Thyroid gland (tissue), 4 donors: ENCODE results near the gene NUFIP1.

Experiments used
- CTCF ChIP-seq, 6 experiments: fragments of 200-600 bp in 3 of 6; fragments of 450-650 bp in 3 of 6; sonication (generic) in 3 of 6; IDR thresholded peaks; one replicate each; pipeline ENCODE4 v1.5.1; 2016 to 2019; ENCODE audit warnings: antibody characterized with exemption in 6 of 6, mild to moderate bottlenecking in 2 of 6, inconsistent platforms in 1 of 6, moderate library complexity in 1 of 6
- POLR2A ChIP-seq, 2 donors: fragments of 450-650 bp; IDR thresholded peaks; one replicate each; pipeline ENCODE4 v1.6.1; 2017; ENCODE audit warnings: antibody characterized with exemption in 2 of 2, mild to moderate bottlenecking in 2 of 2, moderate library complexity in 1 of 2

DNA sequence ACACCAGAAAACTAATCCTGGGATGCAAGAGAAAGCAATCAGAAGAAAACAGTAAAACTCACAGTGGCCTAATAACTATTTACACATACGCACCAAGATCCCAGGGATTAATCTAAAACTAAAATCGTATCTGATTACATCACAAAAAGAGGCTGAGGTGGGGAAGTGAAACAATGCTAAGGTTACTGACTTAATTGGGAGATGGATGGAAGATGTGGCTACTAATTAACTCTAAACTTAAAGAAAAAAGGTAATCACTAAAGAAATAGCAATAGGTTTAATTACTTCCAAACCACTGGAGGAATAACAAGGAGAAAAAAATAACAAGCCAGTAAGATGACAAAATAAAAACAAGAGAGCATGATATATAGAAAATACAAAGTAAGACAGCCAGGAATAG lies 50.4 kb downstream of the NUFIP1 start:
- TF ChIP-seq POLR2A (IDR thresholded peaks at IDR 0.05) (no peak), CTCF (IDR thresholded peaks at IDR 0.05) (no peak)
